GM19238 (cell line): Measurements from ENCODE around the gene TTC39B.
A peak's percentile ranks its signal among the peaks of the same experiment; 100 is the strongest.

ENCODE experiments used
- DNase-seq: peaks from one replicate; pipeline ENCODE4 v3.0.0; 2011; ENCODE audit warnings: low spot score; ENCODE audit not compliant: insufficient read length

TTC39B gene

GRCh38 chr9:15304632-15305031, 2.4 kb downstream of the TTC39B start:
- DNase-seq = no peak

- DNase-seq = no peak
These were observed 6.8 kb downstream of the TTC39B start for GRCh38 chr9:15300218-15300617.

- peak; percentile 29 for DNase-seq
These were observed 7.6 kb downstream of the TTC39B start for GRCh38 chr9:15299374-15299939.

GRCh38 chr9:15298362-15298761, 8.7 kb downstream of the TTC39B start:
- no peak for DNase-seq

- no peak for DNase-seq
These were observed 11.1 kb downstream of the TTC39B start for GRCh38 chr9:15295761-15296405.

GRCh38 chr9:15294604-15295003, 12.4 kb downstream of the TTC39B start:
- no peak for DNase-seq

- no peak for DNase-seq
These were observed 13.2 kb downstream of the TTC39B start for GRCh38 chr9:15293804-15294316.

- no peak for DNase-seq
These were observed 13.9 kb downstream of the TTC39B start for GRCh38 chr9:15293084-15293483.

- no peak for DNase-seq
These were observed 17.4 kb downstream of the TTC39B start for GRCh38 chr9:15289603-15290002.

GRCh38 chr9:15287309-15287708, 19.7 kb downstream of the TTC39B start:
- DNase-seq = no peak

GRCh38 chr9:15286161-15286821, 20.7 kb downstream of the TTC39B start:
- DNase-seq = no peak

- DNase-seq = no peak
These were observed 24.3 kb downstream of the TTC39B start for GRCh38 chr9:15282567-15283285.

- DNase-seq = no peak
These were observed 26.4 kb downstream of the TTC39B start for GRCh38 chr9:15280647-15281046.

- DNase-seq = no peak
These were observed 28.2 kb downstream of the TTC39B start for GRCh38 chr9:15278839-15279238.

- DNase-seq = no peak
These were observed 28.8 kb downstream of the TTC39B start for GRCh38 chr9:15278091-15278687.

GRCh38 chr9:15277400-15278090, 29.5 kb downstream of the TTC39B start:
- no peak for DNase-seq

GRCh38 chr9:15276328-15276938, 30.6 kb downstream of the TTC39B start:
- DNase-seq = no peak

GRCh38 chr9:15274425-15274824, 32.6 kb downstream of the TTC39B start:
- no peak for DNase-seq

- no peak for DNase-seq
These were observed 34.6 kb downstream of the TTC39B start for GRCh38 chr9:15272377-15272928.

GRCh38 chr9:15271403-15271802, 35.6 kb downstream of the TTC39B start:
- DNase-seq = no peak
